RWPE1 (cell line): ENCODE data around the gene NRN1.
"Not testable (repeated sequence)": the region's sequence is repeated elsewhere in the genome, so short reads cannot be mapped to it uniquely, and the experiment has no call there.

Source experiments
- CTCF ChIA-PET: fragments of 350-600 bp; sonication (Branson Sonifier 250); formaldehyde crosslinking; extraction: SDS; loops from one replicate; lab custom pipeline; 2021; lab: Yijun Ruan, JAX
- POLR2A ChIA-PET: fragments of 400-600 bp; formaldehyde crosslinking; extraction: SDS; loops from one replicate; lab custom pipeline; 2020; ENCODE audit warnings: antibody characterized with exemption; ENCODE audit not compliant: low non-redundant PET; lab: Yijun Ruan, JAX
- DNase-seq: peaks from one replicate; pipeline ENCODE4 v3.0.0; 2012; ENCODE audit warnings: low spot score
- H3K27ac ChIP-seq: fragments of 450-650 bp; 2 replicates; pipeline ENCODE4 v1.5.1; 2017
- TF ChIP-seq, protein P1 (sequence below): fragments of 450-650 bp; conservative IDR thresholded peaks from 2 replicates; pipeline ENCODE4 v1.5.1; 2017; ENCODE audit warnings: low read depth, mild to moderate bottlenecking

The NRN1 gene

DNA sequence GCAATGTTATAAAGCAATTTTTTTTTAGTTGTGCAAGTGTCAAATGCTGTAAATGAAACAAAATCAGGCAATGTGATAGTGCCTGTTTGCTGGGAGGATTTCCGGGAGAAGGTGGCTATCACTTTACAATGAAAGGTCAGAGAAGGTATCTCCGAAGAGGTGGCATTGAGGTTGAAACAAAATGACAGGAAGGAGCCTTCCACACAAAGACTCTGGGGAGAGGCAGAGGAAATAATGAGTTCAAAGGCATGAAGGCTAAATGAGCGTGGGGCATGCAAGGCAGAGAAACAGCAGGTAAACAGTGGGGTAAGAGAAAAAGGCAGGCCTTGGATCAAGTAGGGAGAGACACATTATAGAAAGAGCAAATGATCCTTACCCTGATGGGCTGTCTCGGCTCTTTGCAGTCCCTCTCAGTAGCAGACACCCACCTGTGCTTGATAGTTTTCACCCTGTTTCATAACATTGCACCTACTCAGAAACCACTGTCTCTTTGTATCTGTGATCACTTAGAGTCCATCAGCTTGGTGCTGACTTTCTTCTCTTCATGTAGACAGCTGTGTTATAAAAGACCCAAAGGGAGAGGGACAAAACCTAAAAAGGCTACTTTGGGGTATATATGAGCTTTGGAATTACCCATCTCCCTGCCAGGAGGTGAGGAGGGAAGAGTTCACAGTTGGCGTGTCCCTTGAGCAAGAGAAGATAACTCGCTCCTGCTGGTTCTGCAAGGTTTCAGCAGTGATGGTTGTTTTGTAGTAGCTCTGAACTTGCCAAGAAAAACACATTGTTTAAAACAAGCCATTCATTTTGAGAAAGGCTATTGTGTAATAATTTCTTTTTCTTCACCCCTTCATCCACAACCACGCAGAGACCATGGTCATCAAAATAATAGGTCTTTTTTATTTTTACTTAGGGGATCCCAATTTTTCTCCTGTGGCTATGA, 22.3 kb downstream of the NRN1 start:
- TF ChIP-seq, protein P1, sequence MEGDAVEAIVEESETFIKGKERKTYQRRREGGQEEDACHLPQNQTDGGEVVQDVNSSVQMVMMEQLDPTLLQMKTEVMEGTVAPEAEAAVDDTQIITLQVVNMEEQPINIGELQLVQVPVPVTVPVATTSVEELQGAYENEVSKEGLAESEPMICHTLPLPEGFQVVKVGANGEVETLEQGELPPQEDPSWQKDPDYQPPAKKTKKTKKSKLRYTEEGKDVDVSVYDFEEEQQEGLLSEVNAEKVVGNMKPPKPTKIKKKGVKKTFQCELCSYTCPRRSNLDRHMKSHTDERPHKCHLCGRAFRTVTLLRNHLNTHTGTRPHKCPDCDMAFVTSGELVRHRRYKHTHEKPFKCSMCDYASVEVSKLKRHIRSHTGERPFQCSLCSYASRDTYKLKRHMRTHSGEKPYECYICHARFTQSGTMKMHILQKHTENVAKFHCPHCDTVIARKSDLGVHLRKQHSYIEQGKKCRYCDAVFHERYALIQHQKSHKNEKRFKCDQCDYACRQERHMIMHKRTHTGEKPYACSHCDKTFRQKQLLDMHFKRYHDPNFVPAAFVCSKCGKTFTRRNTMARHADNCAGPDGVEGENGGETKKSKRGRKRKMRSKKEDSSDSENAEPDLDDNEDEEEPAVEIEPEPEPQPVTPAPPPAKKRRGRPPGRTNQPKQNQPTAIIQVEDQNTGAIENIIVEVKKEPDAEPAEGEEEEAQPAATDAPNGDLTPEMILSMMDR = no peak
- no peak overlapping the region for H3K27ac ChIP-seq
- POLR2A ChIA-PET = no interaction called here
- no peak for DNase-seq
- CTCF ChIA-PET = interaction anchor here (0.7 kb wide), 1 partner anchor 467 kb away, joined by 3 read pairs; no protein-coding TSS in a partner anchor

DNA sequence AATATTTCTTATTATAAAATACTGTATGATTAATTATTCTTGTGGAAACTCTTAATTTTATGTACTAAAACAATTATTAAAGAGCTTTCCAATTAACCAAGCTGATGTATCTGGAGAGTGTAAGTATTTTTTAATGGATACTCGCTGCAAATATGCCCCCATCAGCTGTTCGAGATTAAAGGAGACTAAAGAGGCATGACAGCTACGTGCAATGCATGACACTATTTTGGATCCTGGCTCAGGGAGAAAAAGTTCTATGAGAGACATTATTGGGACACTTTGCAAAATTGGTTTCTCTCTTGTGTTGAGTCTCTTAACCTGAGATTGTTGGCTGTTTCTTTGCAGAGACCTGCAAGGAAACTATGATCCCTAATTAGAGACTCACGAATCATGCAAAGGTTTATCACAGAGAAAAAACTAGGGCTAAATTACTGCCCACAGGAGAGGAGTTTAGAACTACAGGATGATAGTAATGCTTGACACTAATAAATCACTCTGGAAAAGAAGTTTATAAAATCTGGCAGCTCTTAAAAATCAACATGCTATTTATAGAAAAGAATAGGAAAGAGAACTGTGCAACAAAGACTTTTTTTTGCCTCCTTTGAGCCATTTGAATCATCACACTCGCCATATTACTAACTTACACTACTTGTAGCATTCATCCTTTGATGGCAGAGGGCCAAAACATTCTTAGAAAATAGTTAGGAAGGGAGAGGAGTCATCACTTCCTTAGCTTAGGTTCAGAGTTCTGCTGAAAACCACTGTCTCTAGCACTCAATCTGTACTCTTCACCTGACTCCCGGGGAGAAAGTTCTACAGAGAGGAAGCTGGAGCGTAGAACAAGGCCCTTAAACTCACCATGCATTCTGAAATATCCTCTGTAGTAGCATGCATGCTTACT, 25.3 kb downstream of the NRN1 start:
- TF ChIP-seq, protein P1 = no peak
- DNase-seq = peak; percentile 54
- CTCF ChIA-PET = interaction anchor here (0.5 kb wide), 1 partner anchor 129 kb away, joined by 3 read pairs; no protein-coding TSS in a partner anchor
- H3K27ac ChIP-seq = no peak overlapping the region
- POLR2A ChIA-PET = no interaction called here

GRCh38 chr6:5979650-5980420, 26.9 kb downstream of the NRN1 start:
- H3K27ac ChIP-seq = no peak overlapping the region
- POLR2A ChIA-PET = no interaction called here
- DNase-seq = peak; percentile 59
- TF ChIP-seq, protein P1 = no peak
- CTCF ChIA-PET = no interaction called here

DNA sequence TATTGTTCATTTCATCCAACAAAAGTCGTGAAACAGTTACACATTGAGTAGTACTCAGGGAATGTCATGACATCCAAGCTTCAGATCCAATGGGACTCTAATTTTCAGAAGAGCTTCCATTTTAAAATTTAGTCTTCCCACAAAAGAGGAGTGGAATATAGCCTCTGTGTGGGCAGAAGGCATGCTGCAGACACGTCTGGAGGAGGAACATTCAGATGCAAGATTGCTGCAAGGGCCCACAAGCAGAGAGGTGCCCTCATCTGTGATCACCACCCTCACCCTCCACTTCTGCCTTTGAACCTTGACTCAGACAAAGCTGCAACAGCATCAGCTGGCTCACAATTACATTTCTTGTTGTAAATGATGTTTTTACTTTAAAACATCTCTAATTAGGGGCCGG, 29.9 kb downstream of the NRN1 start:
- CTCF ChIA-PET = interaction anchor here (0.7 kb wide), 1 partner anchor 132 kb away, joined by 3 read pairs; no protein-coding TSS in a partner anchor
- DNase-seq = no peak
- POLR2A ChIA-PET = no interaction called here
- no peak overlapping the region for H3K27ac ChIP-seq
- TF ChIP-seq, protein P1 = no peak

DNA sequence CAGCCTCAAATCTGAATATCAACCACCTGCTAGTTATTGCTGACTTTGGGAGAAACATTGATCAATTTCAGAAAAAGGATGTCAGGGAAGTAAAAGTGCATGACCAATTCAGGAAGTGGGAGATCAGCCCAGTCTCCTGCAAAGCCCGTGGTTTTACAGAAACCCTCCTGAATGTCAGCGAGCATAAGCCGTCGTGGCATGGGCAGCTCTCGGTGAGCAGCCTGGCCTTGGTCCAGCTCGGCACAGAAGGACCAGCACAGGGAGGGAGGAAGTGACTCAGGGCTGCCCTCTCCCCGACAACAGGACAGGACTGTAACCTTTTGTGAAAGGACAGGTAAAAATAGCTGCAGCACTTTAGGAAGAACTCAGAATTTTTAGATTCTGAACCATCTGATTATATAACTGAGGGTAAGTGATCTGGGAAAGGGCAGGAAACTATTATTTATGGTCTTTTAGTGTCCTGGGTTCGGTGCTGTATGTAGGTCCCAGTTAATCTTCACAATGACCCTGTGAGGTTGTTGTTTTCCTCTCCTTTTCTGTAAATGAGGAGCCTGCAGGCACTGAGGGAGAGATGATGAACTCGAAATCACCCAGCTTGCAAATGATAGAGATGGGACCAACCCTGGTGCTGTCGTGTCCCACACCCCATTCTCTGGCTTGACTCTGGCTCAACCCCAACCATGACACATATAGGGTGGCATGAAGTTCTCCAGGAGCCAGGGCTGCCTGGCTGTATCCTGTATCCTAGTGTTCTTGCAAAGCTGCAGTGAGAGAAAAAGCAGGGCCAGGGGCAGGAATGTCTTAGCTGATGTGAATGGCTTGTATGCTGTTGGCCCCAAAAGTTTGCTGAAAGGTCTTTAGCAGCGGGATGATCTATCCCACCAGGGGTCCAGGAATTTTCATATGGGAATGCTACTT, 37.6 kb downstream of the NRN1 start:
- peak; percentile 43 for DNase-seq
- TF ChIP-seq, protein P1 = no peak
- POLR2A ChIA-PET = no interaction called here
- CTCF ChIA-PET = no interaction called here
- H3K27ac ChIP-seq = no peak overlapping the region

GRCh38 chr6:5968036-5968435, 38.7 kb downstream of the NRN1 start:
- H3K27ac ChIP-seq, POLR2A ChIA-PET, CTCF ChIA-PET: not testable (repeated sequence)
- peak; percentile 52 for DNase-seq
